Stomach smooth muscle (tissue), 2 donors: ENCODE measurements around the gene FDPS.
"Not testable (repeated sequence)": the region's sequence is repeated elsewhere in the genome, so short reads cannot be mapped to it uniquely, and the experiment has no call there.

Experiments
- H3K27ac ChIP-seq: one replicate; pipeline ENCODE4 v1.7.0; 2013; ENCODE audit warnings: mild to moderate bottlenecking, low read length, inconsistent platforms
- H3K27me3 ChIP-seq, 2 donors: one replicate each; pipeline ENCODE4 v1.7.0; 2013; ENCODE audit warnings: low read length in 2 of 2; ENCODE audit not compliant: insufficient read depth in 2 of 2, control insufficient read depth in 1 of 2
- H3K36me3 ChIP-seq, 2 donors: one replicate each; pipeline ENCODE4 v1.7.0; 2013; ENCODE audit warnings: low read length in 2 of 2; ENCODE audit not compliant: control insufficient read depth in 2 of 2, insufficient read depth in 2 of 2
- H3K4me1 ChIP-seq: one replicate; pipeline ENCODE4 v1.7.0; 2013; ENCODE audit warnings: low read length; ENCODE audit not compliant: control insufficient read depth, insufficient read depth
- H3K4me3 ChIP-seq, 2 donors: one replicate each; pipeline ENCODE4 v1.7.0; 2013; ENCODE audit warnings: low read length in 2 of 2
- H3K9ac ChIP-seq, 2 donors: one replicate each; pipeline ENCODE4 v1.7.0; 2013; ENCODE audit warnings: low read length in 2 of 2, mild to moderate bottlenecking in 1 of 2
- H3K9me3 ChIP-seq, 2 donors: one replicate each; pipeline ENCODE4 v1.7.0; 2013; ENCODE audit warnings: low read length in 2 of 2; ENCODE audit not compliant: control insufficient read depth in 2 of 2
- donor health status: healthy.
- donor health status: Pancreatic carcinoma.

The FDPS gene

GRCh38 chr1:155326631-155327037, 18.0 kb downstream of the FDPS start:
- Histone ChIP-seq H3K9me3 (no peaks in the 10 kb centered on the region), H3K27me3 (no peaks in the 10 kb centered on the region), H3K4me1 (peaks cover 38% of the 10 kb centered on the region), H3K9ac (no peak overlapping the region), H3K4me3 (no peak overlapping the region), H3K27ac (no peak overlapping the region), H3K36me3 (peaks cover 9 to 25% of the 10 kb centered on the region in 2 donors)

GRCh38 chr1:155327981-155328380, 19.3 kb downstream of the FDPS start:
- no peaks in the 10 kb centered on the region for H3K9me3 ChIP-seq
- H3K27me3 ChIP-seq: no peaks in the 10 kb centered on the region
- no peak overlapping the region for H3K27ac ChIP-seq
- no peak overlapping the region for H3K4me3 ChIP-seq
- H3K36me3 ChIP-seq: peaks cover 9 to 25% of the 10 kb centered on the region in 2 donors
- H3K4me1 ChIP-seq: peaks cover 27% of the 10 kb centered on the region
- no peak overlapping the region for H3K9ac ChIP-seq

DNA sequence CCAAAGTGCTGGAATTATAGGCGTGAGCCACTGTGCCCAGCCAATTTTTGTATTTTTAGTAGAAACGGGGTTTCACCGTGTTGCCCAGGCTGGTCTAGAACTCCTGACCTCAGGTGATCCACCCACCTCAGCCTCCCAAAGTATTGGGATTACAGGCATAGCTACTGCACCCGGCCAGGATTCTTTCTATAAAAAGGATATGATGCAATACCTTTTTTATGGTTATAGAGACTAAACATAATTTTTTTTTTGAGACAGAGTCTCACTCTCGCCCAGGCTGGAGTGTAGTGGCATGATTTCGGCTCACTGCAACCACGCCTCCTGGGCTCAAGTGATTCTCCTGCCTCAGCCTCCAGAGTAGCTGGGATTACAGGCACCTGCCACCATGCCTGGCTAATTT, 20.2 kb downstream of the FDPS start:
- H3K27ac ChIP-seq, H3K9me3 ChIP-seq, H3K4me3 ChIP-seq, H3K9ac ChIP-seq, H3K27me3 ChIP-seq: not testable (repeated sequence)
- Histone ChIP-seq H3K36me3 (peaks cover 9 to 30% of the 10 kb centered on the region in 2 donors), H3K4me1 (peaks cover 23% of the 10 kb centered on the region)

DNA sequence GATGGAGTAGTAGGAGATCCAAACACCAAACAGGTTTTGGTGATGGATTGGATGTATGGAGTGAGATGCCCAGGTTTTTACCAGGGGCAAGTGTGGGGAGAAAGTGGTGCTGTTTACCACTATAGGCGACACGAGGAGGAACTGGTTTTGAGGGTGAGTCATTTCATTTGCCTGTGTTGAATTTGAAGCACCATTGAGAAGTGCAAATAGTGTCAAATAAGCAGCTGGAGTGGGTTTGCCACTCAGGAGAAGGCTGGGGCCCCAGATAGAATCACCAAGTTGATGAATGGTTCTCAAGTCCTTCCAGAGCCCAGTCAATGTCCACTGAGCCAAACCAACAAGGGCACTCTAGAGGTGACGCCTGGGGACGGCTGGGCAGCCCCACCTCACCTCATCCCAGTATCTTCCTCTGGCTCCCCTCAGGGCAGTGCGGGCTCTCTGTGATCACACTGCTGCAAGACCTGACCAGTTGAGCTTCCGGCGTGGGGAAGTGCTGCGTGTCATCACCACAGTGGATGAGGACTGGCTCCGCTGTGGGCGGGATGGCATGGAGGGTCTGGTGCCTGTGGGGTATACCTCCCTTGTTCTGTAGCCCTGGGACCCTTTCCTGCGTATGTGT, 21.4 kb downstream of the FDPS start:
- no peaks in the 10 kb centered on the region for H3K9me3 ChIP-seq
- no peak overlapping the region for H3K9ac ChIP-seq
- no peak overlapping the region for H3K27ac ChIP-seq
- H3K4me1 ChIP-seq: peaks cover 13% of the 10 kb centered on the region
- H3K27me3 ChIP-seq: no peaks in the 10 kb centered on the region
- peaks cover 9 to 33% of the 10 kb centered on the region in 2 donors for H3K36me3 ChIP-seq
- H3K4me3 ChIP-seq: no peak overlapping the region

GRCh38 chr1:155334962-155335361, 26.3 kb downstream of the FDPS start:
- H3K36me3 ChIP-seq: peaks cover 28 to 56% of the 10 kb centered on the region in 2 donors
- no peaks in the 10 kb centered on the region for H3K9me3 ChIP-seq
- no peak overlapping the region for H3K27ac ChIP-seq
- H3K27me3 ChIP-seq: no peaks in the 10 kb centered on the region
- H3K9ac ChIP-seq: peak overlapping the region in 1 of 2 donors; percentile 29
- no peaks in the 10 kb centered on the region for H3K4me1 ChIP-seq
- no peak overlapping the region for H3K4me3 ChIP-seq

DNA sequence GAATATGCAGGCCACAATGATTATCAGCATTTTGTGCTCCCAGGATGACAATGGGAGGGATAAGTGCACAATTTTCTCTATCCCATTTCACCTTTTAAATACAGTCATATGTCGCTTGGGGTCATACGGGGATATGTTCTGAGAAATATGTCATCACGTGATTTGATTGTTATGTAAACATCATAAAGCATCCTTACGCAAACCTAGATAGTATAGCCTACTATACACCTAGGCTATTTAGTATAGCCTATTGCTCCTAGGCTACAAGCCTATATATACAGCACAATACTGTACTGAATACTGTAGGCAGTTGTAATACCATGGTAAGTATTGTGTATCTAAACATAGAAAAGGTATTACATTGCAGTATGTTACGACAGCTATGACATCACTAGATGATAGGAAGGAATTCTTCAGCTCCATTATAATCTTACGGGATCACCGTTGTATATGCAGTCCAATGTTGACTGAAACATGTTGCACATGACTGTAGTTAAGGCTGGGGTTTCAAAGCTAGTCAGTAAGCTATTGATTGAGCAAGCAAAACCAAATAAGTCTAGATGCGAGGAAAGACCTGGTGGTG, 30.9 kb downstream of the FDPS start:
- Histone ChIP-seq H3K4me1 (no peaks in the 10 kb centered on the region), H3K9ac (no peak overlapping the region), H3K27me3 (no peaks in the 10 kb centered on the region), H3K4me3 (no peak overlapping the region), H3K36me3 (peaks cover 51 to 64% of the 10 kb centered on the region in 2 donors), H3K27ac (no peak overlapping the region), H3K9me3 (no peaks in the 10 kb centered on the region)

GRCh38 chr1:155342842-155343241, 34.2 kb downstream of the FDPS start:
- Histone ChIP-seq H3K27ac (no peak overlapping the region), H3K36me3 (peaks cover 65 to 66% of the 10 kb centered on the region in 2 donors), H3K4me3 (no peak overlapping the region), H3K27me3 (no peaks in the 10 kb centered on the region), H3K4me1 (no peaks in the 10 kb centered on the region), H3K9ac (no peak overlapping the region), H3K9me3 (no peaks in the 10 kb centered on the region)

- Histone ChIP-seq H3K27ac (no peak overlapping the region), H3K4me3 (no peak overlapping the region), H3K4me1 (no peaks in the 10 kb centered on the region), H3K9ac (no peak overlapping the region), H3K9me3 (no peaks in the 10 kb centered on the region), H3K27me3 (no peaks in the 10 kb centered on the region), H3K36me3 (peaks cover 47 to 49% of the 10 kb centered on the region in 2 donors)
These were observed 44.0 kb downstream of the FDPS start for GRCh38 chr1:155352631-155353030.

GRCh38 chr1:155360051-155360450, 51.4 kb downstream of the FDPS start:
- Histone ChIP-seq H3K27me3 (no peaks in the 10 kb centered on the region), H3K4me3 (no peak overlapping the region), H3K9me3 (no peaks in the 10 kb centered on the region), H3K36me3 (peaks cover 21 to 36% of the 10 kb centered on the region in 2 donors), H3K27ac (no peak overlapping the region), H3K4me1 (no peaks in the 10 kb centered on the region), H3K9ac (no peak overlapping the region)
